Ovary (tissue), 3 donors: ENCODE results near the gene ANKRD10.
"Not testable (repeated sequence)": the region's sequence is repeated elsewhere in the genome, so short reads cannot be mapped to it uniquely, and the experiment has no call there.

ENCODE experiments used
- CTCF ChIP-seq, 3 donors: fragments of 450-650 bp in 2 of 3; fragments of 200-600 bp in 1 of 3; IDR thresholded peaks; one replicate each; pipeline versions ENCODE4 v1.5.1 to v1.8.0; 2016 to 2022; ENCODE audit warnings: antibody characterized with exemption in 3 of 3, mild to moderate bottlenecking in 1 of 3
- POLR2A ChIP-seq: fragments of 450-650 bp; IDR thresholded peaks from one replicate; pipeline ENCODE4 v1.6.1; 2017; ENCODE audit warnings: antibody characterized with exemption, mild to moderate bottlenecking, moderate library complexity
- donor health status: DM: no; HTN: no; CAD: no.

GRCh38 chr13:110837397-110838061 lies 77.3 kb downstream of the ANKRD10 start:
- TF ChIP-seq POLR2A; CTCF (IDR thresholded peaks at IDR 0.05): not testable (repeated sequence)
